HG03575 (cell line): ENCODE results near the gene FRMPD3.
"Not testable (repeated sequence)": the region's sequence is repeated elsewhere in the genome, so short reads cannot be mapped to it uniquely, and the experiment has no call there.

ENCODE experiments used
- ATAC-seq: cut with Tn5 transposase; IDR thresholded peaks from one replicate; pipeline ENCODE4 v1.9.1; 2021; ENCODE audit not compliant: unreplicated experiment, insufficient number of reproducible peaks, low FRiP score; ENCODE audit errors: extremely low read depth

FRMPD3 gene

DNA sequence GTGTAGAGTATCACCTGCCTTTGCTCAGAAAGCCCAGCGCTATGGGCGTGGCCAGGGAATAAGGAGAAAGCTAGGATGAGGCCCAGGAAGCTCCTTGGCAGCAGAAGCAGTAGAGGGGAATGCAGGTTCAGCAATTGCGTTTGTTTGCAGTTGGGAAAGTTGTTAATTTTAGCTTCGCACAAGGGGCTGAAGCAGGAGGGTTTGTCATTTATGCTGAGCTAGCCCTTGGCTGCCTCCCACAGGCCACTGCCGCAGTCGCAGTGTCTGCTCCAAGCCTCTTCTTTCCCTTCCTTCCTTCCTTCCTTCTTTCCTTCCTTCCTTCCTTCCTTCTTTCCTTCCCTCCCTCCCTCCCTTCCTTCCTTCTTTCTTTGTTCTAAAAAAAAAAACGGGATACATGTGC is 21.5 kb downstream of the FRMPD3 start:
- no peak for ATAC-seq

DNA sequence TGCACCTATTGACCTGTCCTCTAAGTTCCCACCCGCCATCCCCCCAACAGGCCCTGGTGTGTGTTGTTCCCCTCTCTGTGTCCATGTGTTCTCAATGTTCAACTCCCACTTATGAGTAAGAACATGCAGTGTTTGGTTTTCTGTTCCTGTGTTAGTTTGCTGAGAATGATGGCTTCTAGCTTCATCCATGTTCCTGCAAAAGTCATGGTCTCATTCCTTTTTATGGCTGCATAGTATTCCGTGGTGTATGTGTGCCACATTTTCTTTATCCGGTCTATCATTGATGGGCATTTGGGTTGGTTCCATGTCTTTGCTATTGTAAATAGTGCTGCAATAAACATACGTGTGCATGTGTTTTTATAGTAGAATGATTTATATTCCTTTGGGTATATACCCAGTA is 22.0 kb downstream of the FRMPD3 start:
- ATAC-seq = not testable (repeated sequence)

DNA sequence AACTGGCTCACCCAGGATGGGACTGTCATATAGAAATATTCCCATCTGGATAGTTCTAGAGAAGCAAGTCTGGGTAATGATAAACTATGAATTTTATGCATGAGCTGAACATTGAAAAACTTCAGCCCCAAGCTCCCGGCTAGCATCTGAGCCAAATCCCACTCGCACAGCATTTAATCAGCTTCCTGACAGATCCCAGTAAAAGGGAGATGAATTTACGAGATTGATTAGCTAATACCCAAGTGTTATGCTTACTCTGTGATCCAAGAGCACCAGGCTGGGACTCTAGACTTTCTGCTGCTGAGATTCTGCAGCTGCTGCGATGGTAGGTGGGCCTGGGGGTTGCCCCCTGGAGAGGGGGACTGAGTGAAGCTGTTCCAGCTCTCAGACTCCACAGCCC is 28.0 kb downstream of the FRMPD3 start:
- ATAC-seq = no peak

DNA sequence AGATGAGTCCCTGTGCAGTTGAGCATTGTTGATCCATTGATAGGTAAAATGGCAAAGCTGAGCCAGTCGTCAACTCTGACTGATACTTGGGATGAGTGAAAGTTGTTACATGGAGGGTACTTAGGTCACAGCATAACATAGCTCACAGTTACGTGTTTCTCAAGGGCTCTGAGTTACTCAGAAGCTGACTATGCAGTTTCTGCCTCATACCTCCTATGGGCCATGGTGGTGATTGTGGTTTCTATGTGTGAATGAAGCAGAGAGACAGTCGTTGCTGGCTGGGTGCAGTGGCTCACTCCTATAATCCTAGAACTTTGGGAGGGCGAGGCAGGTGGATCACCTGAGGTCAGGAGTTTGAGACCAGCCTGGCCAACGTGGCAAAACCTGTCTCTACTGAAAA is 30.8 kb downstream of the FRMPD3 start:
- ATAC-seq = no peak

DNA sequence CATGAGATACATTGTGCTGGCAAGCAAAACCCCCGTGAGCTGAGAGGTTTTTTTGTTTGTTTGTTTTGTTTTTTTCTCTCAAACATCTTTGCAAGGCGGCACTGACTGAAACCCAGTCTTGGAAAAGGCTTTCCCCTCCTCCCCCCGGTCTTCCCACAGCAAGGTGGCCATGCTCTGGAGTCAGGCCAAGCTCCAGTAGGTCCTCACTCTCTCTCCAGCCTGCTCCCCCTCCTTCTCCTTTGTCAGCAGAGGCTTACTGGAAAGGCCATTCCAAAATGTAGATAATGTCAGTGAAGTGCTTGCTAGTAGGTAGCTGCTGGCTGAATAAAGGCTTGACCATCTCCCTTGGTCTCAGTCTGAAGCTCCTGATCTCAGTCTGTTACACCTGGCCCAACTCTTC is 32.6 kb downstream of the FRMPD3 start:
- ATAC-seq = no peak

DNA sequence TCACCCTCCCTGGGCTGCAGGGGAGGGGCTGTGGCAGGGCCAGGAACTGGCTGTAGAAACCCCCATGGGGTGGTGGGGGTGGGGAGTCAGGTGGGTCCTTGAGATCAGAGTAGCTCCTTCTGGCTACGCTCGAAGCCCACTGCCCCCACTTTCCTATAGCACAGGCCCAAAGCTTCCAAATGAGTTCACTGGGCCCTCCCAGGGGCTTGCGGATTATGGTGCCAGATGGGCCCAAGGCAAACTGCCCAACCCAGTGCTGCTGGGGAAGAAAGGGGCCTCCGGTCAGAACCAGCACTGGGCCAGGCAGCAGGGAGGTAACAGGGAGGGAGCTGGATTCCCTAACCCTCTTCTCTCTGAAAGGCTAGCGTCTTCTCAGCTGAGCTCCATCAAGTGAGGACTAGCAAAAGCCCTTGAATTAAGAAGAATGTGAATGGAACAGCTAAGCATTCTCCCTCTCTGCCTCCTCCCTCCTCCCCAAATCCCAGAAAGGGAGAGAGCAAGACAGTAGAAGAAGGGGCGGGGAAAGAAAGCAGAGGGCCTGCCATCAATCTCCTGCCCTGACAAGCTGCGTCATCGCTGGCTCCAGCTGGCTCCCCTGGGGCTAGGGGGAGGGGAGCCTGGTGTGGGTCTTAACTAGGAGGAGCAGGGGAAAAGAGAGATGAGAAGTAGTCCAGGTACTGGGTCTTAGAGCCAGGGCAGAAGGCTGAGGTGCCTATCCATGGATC is 34.7 kb downstream of the FRMPD3 start:
- no peak for ATAC-seq

DNA sequence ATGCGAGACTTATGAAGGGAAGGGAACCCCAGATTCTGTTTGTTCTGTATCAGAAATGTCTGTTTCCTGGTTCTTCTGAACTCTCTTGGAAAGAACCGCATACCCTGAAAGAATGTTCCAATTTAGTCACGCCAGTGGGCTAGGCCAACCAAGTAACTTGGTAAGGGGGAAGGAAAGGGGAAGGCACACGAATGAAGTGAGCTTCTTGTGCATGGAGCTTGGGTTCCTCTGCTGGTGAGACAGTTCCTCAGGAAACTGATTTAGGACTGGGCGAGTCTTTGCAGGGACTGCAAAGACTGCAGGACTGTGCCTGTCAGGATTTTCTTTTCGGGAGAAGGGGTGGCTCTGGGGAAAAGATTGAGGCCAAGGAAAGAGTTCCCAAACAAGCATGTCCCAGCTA is 35.6 kb downstream of the FRMPD3 start:
- ATAC-seq = no peak

DNA sequence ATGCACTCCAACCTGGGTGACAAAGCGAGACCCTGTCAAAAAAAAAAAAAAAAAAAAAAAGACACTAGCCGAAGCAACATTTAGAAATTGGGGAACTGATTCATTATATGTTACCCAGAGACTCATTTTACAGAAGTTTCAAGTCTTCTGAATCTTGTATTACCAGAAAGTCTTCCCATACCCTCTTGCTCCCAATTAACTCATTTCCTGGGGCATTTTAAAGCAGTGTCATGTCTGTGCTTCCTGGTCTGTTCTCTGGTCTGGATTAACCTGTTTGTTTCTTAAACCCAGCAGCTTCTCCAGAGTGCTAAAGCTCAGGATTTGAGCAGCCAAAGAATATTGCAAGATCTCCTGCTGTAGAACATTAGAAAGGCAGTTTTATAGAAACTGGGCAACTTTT is 43.7 kb downstream of the FRMPD3 start:
- no peak for ATAC-seq

DNA sequence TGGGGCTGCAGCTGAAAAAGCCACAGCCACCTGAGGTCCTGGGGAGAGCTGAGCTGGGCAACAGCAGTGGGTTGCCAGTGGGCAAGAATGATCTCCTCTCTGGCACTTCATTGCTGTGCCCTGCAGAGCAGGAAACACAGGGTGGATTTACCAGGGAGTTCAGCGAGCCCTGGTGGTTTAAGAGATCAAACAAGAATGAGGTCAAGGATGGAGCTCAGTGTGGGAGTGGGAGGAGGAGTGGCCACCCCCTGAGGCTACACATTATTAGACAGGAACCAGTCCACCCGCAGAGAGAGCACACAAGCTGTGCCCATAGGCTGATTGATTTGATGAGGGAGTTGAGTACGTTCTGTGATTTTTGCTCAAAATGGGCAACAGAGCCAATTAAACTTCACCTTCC is 47.3 kb downstream of the FRMPD3 start:
- ATAC-seq = no peak
